Adrenal gland (tissue), 5 donors: ENCODE data around the gene TPRN.

Experiments used
- CTCF ChIP-seq, 6 experiments: fragments of 450-650 bp in 4 of 6; fragments of 200-600 bp in 2 of 6; sonication (generic) in 1 of 6; IDR thresholded peaks; 1 replicate in 5 of 6; 2 replicates in 1 of 6; pipeline versions ENCODE4 v1.5.1 to v1.8.0; 2016 to 2021; ENCODE audit warnings: antibody characterized with exemption in 6 of 6, mild to moderate bottlenecking in 2 of 6, moderate library complexity in 1 of 6
- POLR2A ChIP-seq, 2 donors: fragments of 450-650 bp; IDR thresholded peaks; one replicate each; pipeline ENCODE4 v1.6.1; 2017; ENCODE audit warnings: antibody characterized with exemption in 2 of 2, mild to moderate bottlenecking in 2 of 2, moderate library complexity in 1 of 2
- donor health status: DM: no; HTN: no; CAD: no.

GRCh38 chr9:137180491-137180890 lies 20.1 kb downstream of the TPRN start:
- TF ChIP-seq CTCF (IDR thresholded peaks at IDR 0.05) (no peak), POLR2A (IDR thresholded peaks at IDR 0.05) (no peak)
